ENCODE data around the gene CSNK1E.
A peak's percentile ranks its signal among the peaks of the same experiment; 100 is the strongest.

Gene CSNK1E

DNA sequence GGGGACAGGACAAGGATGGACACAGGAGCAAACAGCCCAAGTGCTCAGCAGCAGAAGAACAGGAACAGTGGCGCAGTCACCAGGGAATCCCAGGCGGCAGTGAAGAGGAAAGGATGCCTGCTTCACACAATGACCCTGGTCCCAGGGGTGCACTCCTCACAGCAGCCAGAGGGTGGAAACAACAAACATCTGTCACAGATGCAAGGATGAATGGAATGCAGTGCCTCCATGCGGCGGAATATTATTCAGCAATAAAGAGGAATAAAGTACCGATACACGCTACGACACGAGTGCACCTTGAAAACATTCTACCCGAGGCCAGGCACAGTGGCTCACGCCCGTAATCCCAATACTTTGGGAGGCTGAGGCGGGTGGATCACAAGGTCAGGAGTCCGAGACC is 12.7 kb downstream of the CSNK1E start:
- no peak for DNase-seq

GRCh38 chr22:38303974-38304373 is 13.3 kb downstream of the CSNK1E start:
- no peak for DNase-seq

- DNase-seq = no peak
Measured at GRCh38 chr22:38302906-38303305, 14.3 kb downstream of the CSNK1E start.

GRCh38 chr22:38300946-38301345 is 16.3 kb downstream of the CSNK1E start:
- no peak for DNase-seq

GRCh38 chr22:38300197-38300945 is 16.9 kb downstream of the CSNK1E start:
- no peak for DNase-seq

- DNase-seq = no peak
Measured at GRCh38 chr22:38299770-38300102, 17.5 kb downstream of the CSNK1E start.

- DNase-seq = peak; percentile 11
Measured at GRCh38 chr22:38298312-38299005, 18.8 kb downstream of the CSNK1E start.

- DNase-seq = no peak
Measured at GRCh38 chr22:38296372-38296771, 20.9 kb downstream of the CSNK1E start.

DNA sequence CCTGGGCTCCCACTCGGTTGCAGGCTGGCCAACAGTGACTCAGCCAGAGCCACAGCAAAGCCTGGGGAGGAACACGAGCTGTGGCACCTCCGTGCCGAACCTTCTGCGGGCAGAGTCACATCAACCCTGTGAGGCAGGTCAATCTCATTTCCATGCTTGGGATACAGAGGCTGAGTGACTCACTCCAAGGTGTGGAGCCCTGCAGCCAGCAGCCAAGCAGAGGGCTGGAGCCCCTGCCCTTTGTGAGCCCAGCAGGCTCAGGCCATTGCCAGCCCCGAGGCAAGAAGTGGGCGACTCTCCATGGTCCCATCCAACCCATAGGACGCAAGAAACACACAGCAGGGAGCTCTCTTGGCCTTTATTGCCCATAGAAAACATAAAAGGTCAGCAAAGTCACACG is 21.4 kb downstream of the CSNK1E start:
- DNase-seq = no peak

- no peak for DNase-seq
Measured at GRCh38 chr22:38295339-38295738, 21.9 kb downstream of the CSNK1E start.

DNA sequence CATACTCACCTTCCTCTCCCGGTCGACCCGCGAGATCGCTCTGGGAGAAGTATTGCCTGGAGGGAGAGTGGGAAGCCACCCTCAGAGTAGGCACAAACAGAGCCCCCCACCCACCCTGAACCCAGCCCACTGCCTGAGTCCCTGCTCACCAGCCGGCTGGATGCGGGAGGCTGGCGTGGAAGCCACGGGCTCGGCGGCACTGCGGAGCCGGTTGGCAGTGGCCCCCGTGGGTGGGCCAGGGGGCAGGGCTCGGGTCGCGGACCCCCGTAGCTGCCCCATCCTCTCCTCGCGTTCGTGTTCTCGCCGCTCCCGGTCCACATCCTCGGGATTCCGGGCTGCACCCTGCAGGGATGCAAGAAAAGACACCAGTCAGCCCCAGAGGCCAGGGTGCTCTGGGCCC is 23.0 kb downstream of the CSNK1E start:
- no peak for DNase-seq

- DNase-seq = no peak
Measured at GRCh38 chr22:38292694-38293093, 24.5 kb downstream of the CSNK1E start.

GRCh38 chr22:38291201-38291777 is 25.9 kb downstream of the CSNK1E start:
- no peak for DNase-seq

- DNase-seq = no peak
Measured at GRCh38 chr22:38290347-38290746, 26.9 kb downstream of the CSNK1E start.

GRCh38 chr22:38289583-38290082 is 27.6 kb downstream of the CSNK1E start:
- no peak for DNase-seq

GRCh38 chr22:38286915-38287669 is 30.1 kb downstream of the CSNK1E start:
- no peak for DNase-seq

GRCh38 chr22:38285018-38285417 is 32.2 kb downstream of the CSNK1E start:
- no peak for DNase-seq

GRCh38 chr22:38284042-38284402 is 33.2 kb downstream of the CSNK1E start:
- no peak for DNase-seq

DNA sequence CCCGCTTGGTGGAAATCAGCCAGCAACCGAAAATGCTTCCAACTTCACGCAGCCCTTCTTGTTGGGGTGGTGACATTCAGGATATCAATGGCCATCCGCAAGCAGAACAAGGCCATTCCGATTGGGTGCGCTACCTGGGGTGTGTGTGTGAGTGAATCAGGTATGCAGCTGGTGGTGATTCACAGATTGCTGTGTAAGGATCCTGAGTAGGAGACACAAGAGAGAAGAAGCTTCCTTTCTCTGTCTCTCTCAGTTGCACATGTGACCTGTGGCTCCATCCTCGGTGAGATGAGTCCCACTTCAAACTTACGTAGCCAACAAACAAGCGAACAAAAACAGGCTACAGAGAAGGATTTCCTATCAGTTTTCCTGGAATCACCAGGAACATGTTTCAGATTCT is 34.8 kb downstream of the CSNK1E start:
- peak; percentile 20 for DNase-seq

DNA sequence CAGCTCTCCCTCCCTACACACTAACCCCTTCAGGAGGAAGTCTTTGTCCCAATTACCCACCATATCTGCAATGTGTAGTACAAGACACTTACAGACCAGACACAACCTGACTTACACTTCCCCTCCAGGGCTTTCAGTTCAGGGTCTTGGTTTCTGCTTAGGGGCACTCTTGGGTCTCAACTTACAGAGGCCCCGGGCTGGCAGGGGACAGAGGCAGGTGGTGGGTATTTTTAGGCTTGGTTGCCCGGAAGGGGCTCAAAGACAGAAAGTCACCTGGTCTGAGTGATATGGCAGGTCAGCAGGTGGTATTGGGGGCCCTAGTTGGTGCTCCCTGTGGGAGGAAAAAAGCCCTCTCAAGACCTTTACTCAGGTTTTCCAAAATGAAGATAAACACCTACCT is 41.1 kb downstream of the CSNK1E start:
- no peak for DNase-seq

DNA sequence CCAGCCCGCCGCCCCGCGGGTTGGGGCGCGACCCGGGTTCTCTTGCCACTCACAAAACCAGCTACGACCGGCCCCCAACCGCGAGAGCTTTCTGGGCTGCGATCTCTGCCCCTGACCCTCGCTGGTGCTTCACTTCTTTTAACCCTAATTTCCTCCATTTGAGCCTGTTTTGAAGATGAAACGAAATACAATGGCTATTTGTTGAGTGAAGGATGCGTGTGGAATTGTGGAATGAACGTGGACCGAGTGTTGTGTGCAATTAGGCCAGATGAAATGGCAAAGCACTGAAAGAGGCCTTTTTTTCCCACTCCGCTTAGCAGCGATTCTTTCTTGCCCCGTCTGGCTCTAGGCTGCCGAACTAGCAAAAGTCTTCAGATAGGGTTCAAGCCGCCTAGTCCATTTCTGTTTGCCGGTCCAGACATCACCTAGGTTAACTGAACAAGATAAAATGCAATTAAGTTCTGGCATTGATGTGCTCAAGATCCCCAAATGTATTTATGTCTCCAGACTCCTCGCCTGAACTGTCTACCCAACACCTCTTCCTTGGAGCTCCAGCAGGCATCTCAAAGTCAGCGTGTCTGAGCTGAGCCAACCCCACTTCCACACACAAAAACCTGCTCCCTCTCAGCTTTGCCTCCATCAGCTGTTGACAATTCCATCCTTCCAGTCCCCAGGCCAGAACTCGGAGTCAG is 44.0 kb downstream of the CSNK1E start:
- no peak for DNase-seq

DNA sequence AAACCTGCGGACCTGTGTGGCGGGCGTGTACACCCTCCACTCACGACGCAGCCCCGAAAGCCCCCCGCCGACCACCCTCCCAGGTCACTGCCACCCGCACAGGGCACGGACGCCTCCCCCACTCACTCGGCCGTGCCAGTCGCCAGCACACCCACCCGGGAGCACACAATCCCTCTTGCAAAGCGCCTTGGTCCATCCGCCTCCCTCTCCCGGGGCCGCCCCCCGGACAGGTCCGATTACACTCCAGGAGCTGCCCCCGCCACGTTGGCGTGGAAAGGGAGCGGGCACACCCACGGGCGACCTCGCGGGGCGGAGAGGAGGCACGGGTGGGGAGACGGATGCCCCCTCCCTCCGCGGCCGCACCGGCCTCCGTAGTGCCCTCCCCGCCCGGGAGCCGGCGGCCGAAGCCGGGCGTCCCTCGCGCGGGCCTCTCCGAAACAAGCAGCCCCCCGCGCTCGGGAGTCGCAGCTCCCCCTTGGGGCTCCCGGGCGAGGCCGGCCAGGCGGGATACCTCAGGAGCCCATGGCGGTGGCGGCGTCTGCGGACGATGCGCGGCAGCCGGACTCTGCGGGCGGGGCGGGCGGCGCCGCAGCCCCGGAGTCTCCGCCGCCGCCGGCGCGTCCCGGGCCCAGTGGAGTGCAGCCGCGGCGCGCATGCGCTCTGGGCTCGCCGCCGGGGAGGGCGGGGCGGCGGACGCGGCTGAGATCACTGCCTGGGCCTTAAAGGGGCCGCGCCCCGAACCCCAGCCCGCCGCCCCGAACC is 44.7 kb downstream of the CSNK1E start, which contains the start of gene TMEM184B:
TMEM184B (minus strand) TSS at position 638 of the 762 bp plus-strand sequence. CDS start 25,049 bp downstream, outside the sequence.
- peak; percentile 61 for DNase-seq
